ENCODE results near the gene DAB2IP. TPM values are rescaled to one million over a fixed set of nuclear protein-coding genes. Genes with fewer than 3 reads are reported as not detected.

DAB2IP gene
- total RNA-seq, 1 experiment from 2014 or later: 31.0 TPM

GRCh38 chr9:121770415-121771273 is 119.2 kb downstream of the DAB2IP start:
- H3K9ac ChIP-seq (ENCODE audit: low read length): no peak overlapping the region
- CTCF ChIA-PET: no interaction called here

More at GRCh38 chr9:121770415-121771273, 119.2 kb downstream of the DAB2IP start:
- H3K4me3 ChIP-seq (replicated peaks in 1 of 2; ENCODE audit: low read depth in 1 of 2, low read length in 2 of 2): no peak overlapping the region
- TF ChIP-seq EGR1 (IDR thresholded peaks at IDR 0.05; ENCODE audit: low read depth) (no peak), JUND (IDR thresholded peaks at IDR 0.05) (no peak), ELF1 (IDR thresholded peaks at IDR 0.05; ENCODE audit: borderline replicate concordance, low read depth) (no peak), TCF7L2 (IDR thresholded peaks at IDR 0.05; ENCODE audit: borderline replicate concordance, extremely low read depth, insufficient read depth, insufficient read length) (no peak), CBX3 (IDR thresholded peaks at IDR 0.05; ENCODE audit: low read depth) (no peak), EZH2phosphoT487 (IDR thresholded peaks at IDR 0.05; ENCODE audit: borderline replicate concordance) (no peak), ZNF274 (IDR thresholded peaks at IDR 0.05; ENCODE audit: low read depth, low read length) (no peak), YY1 (IDR thresholded peaks at IDR 0.05; ENCODE audit: extremely low read depth, insufficient replicate concordance, low read depth, low read length) (no peak), RAD21 (IDR thresholded peaks at IDR 0.05; ENCODE audit: low read depth) (no peak), ZFX (IDR thresholded peaks at IDR 0.05) (no peak), POLR2AphosphoS5 (IDR thresholded peaks at IDR 0.05; ENCODE audit: low read depth, low read length) (no peak), SRF (IDR thresholded peaks at IDR 0.05; ENCODE audit: low read depth) (no peak), POLR2A (IDR thresholded peaks at IDR 0.05; ENCODE audit: borderline replicate concordance, extremely low read depth, insufficient read depth, insufficient read length) (no peak), EZH2 (IDR thresholded peaks at IDR 0.05) (no peak), SIN3A (IDR thresholded peaks at IDR 0.05; ENCODE audit: low read depth) (no peak), FOSL1 (IDR thresholded peaks at IDR 0.05; ENCODE audit: low read depth) (no peak)
- TF ChIP-seq, protein P1, sequence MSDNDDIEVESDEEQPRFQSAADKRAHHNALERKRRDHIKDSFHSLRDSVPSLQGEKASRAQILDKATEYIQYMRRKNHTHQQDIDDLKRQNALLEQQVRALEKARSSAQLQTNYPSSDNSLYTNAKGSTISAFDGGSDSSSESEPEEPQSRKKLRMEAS (IDR thresholded peaks at IDR 0.05): no peak
- TF ChIP-seq, protein P2, sequence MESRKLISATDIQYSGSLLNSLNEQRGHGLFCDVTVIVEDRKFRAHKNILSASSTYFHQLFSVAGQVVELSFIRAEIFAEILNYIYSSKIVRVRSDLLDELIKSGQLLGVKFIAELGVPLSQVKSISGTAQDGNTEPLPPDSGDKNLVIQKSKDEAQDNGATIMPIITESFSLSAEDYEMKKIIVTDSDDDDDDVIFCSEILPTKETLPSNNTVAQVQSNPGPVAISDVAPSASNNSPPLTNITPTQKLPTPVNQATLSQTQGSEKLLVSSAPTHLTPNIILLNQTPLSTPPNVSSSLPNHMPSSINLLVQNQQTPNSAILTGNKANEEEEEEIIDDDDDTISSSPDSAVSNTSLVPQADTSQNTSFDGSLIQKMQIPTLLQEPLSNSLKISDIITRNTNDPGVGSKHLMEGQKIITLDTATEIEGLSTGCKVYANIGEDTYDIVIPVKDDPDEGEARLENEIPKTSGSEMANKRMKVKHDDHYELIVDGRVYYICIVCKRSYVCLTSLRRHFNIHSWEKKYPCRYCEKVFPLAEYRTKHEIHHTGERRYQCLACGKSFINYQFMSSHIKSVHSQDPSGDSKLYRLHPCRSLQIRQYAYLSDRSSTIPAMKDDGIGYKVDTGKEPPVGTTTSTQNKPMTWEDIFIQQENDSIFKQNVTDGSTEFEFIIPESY (IDR thresholded peaks at IDR 0.05; ENCODE audit: extremely low read depth, insufficient replicate concordance, low read length): no peak
- TF ChIP-seq, protein P3, sequence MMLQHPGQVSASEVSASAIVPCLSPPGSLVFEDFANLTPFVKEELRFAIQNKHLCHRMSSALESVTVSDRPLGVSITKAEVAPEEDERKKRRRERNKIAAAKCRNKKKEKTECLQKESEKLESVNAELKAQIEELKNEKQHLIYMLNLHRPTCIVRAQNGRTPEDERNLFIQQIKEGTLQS (IDR thresholded peaks at IDR 0.05): no peak
- no peak overlapping the region for H3K27ac ChIP-seq (ENCODE audit: low read depth, low read length)
- peaks cover 0 to 29% of the 10 kb centered on the region in 2 experiments; a peak in 2 of 4 replicates for H3K36me3 ChIP-seq (ENCODE audit: control insufficient read depth in 1 of 2, insufficient read depth in 2 of 2, low read length in 2 of 2)
- H2AFZ ChIP-seq (ENCODE audit: low read depth, low read length, poor library complexity, severe bottlenecking): no peak overlapping the region
- H3K9me3 ChIP-seq (ENCODE audit: control insufficient read depth in 1 of 2, insufficient read depth in 1 of 2, low read depth in 1 of 2, low read length in 2 of 2): no peaks in the 10 kb centered on the region
- H3K4me1 ChIP-seq (ENCODE audit: control insufficient read depth in 1 of 2, insufficient read depth in 2 of 2, low read length in 2 of 2): peaks cover 0 to under 1% of the 10 kb centered on the region in 2 experiments; a peak in 1 of 4 replicates
- ChIA-PET RAD21 (ENCODE audit: low non-redundant PET in 1 of 2, low total read pairs in 2 of 2, uncharacterized antibody in 2 of 2, unreplicated experiment in 2 of 2) (no interaction called here), POLR2A (no interaction called here)
- no peaks in the 10 kb centered on the region for H3K27me3 ChIP-seq (ENCODE audit: insufficient read depth, low read length)
- H4K20me1 ChIP-seq (ENCODE audit: insufficient read depth): no peaks in the 10 kb centered on the region
- ATAC-seq (no peak), DNase-seq (ENCODE audit: low read depth, low spot score) (no peak)
- no peak overlapping the region for H3K4me2 ChIP-seq (ENCODE audit: low read length)
- no peaks in the 10 kb centered on the region for H3K79me2 ChIP-seq (ENCODE audit: insufficient read depth, low read length)
- BruUV-seq (replicated peaks): no TSS peak
- intact Hi-C loops (cut with micrococcal nuclease): no loop called here
- H3K9me2 ChIP-seq (ENCODE audit: insufficient read depth): no peaks in the 10 kb centered on the region

Measured in HCT116 (cell line).